SU-DHL-6 (cell line): ENCODE measurements around the gene SMARCD3.

Experiments
- CTCF ChIP-seq: fragments of 200-600 bp; sonication (generic); IDR thresholded peaks from one replicate; pipeline ENCODE4 v1.5.1; 2017; ENCODE audit warnings: antibody characterized with exemption, mild to moderate bottlenecking, low read length, moderate library complexity; ENCODE audit not compliant: insufficient read depth, poor library complexity, severe bottlenecking
- EZH2phosphoT487 ChIP-seq: fragments of 200-600 bp; sonication (generic), shearing (Covaris generic); conservative IDR thresholded peaks from 2 replicates; pipeline ENCODE4 v1.6.1; 2018; ENCODE audit warnings: mild to moderate bottlenecking, antibody characterized with exemption, low read length, moderate library complexity, mixed read lengths

GRCh38 chr7:151223728-151224127, 24.8 kb downstream of the SMARCD3 start:
- TF ChIP-seq CTCF = no peak
- TF ChIP-seq EZH2phosphoT487 = no peak
